H1 (cell line): ENCODE data around the gene GNAO1. TPM values are rescaled to one million over a fixed set of nuclear protein-coding genes. Genes with fewer than 3 reads are reported as not detected.

Experiments
- CTCF ChIA-PET: fragments of 300-600 bp; sonication (Branson Sonifier 250); formaldehyde crosslinking; loops from one replicate; lab custom pipeline; 2021; ENCODE audit not compliant: partially characterized antibody; lab: Charles Lee
- POLR2A ChIA-PET: fragments of 300-600 bp; sonication (Branson Sonifier 250); formaldehyde crosslinking; loops from one replicate; lab custom pipeline; 2021; ENCODE audit warnings: inconsistent platforms; ENCODE audit not compliant: partially characterized antibody; lab: Charles Lee
- DNase-seq, 2 experiments: peaks; one replicate each; pipeline versions ENCODE4 v3.0.0 to v3.0.0-alpha.2; 2010 to 2022; ENCODE audit warnings: low spot score in 2 of 2, low read depth in 1 of 2, mixed read lengths in 1 of 2
- FAIRE-seq: peaks from 2 replicates; lab custom pipeline; 2011; peaks lifted over from hg19 to GRCh38; lab: Jason Lieb, UNC
- H2AFZ ChIP-seq: 2 replicates; pipeline ENCODE4 v1.8.1; 2012; ENCODE audit warnings: low read length, inconsistent platforms
- H2AK5ac ChIP-seq: 2 replicates; pipeline ENCODE4 v1.6.1; 2013; ENCODE audit warnings: low read depth, low read length
- H2BK120ac ChIP-seq: replicated peaks from 2 replicates; pipeline ENCODE3; 2013; ENCODE audit warnings: low read depth, low read length, inconsistent platforms
- H2BK12ac ChIP-seq: 2 replicates; pipeline ENCODE4 v1.6.1; 2013; ENCODE audit warnings: low read depth, low read length
- H2BK15ac ChIP-seq: 2 replicates; pipeline ENCODE4 v1.6.1; 2013; ENCODE audit warnings: low read length
- H2BK20ac ChIP-seq: 2 replicates; pipeline ENCODE4 v1.6.1; 2013; ENCODE audit warnings: low read length
- H2BK5ac ChIP-seq: 2 replicates; pipeline ENCODE4 v1.6.1; 2013; ENCODE audit warnings: low read depth, low read length
- H3K14ac ChIP-seq: 2 replicates; pipeline ENCODE4 v1.6.1; 2013; ENCODE audit warnings: inconsistent platforms; ENCODE audit not compliant: insufficient read length
- H3K18ac ChIP-seq: 2 replicates; pipeline ENCODE4 v1.6.1; 2013; ENCODE audit warnings: low read length; ENCODE audit errors: extremely low read depth
- H3K23ac ChIP-seq: 2 replicates; pipeline ENCODE4 v1.6.1; 2013; ENCODE audit warnings: inconsistent platforms; ENCODE audit not compliant: insufficient read length
- H3K23me2 ChIP-seq: 2 replicates; pipeline ENCODE4 v1.6.1; 2013; ENCODE audit warnings: low read depth, low read length
- H3K27ac ChIP-seq: 2 replicates; pipeline ENCODE4 v1.6.1; 2011; ENCODE audit warnings: low read depth, low read length, inconsistent platforms
- H3K27me3 ChIP-seq, 4 experiments: replicated peaks in 1 of 4; 1 replicate in 1 of 4; 2 replicates in 3 of 4; pipeline versions ENCODE4 v1.6.1 to v1.8.1; 2011 to 2013; ENCODE audit warnings: low read length in 3 of 4, mild to moderate bottlenecking in 3 of 4, inconsistent platforms in 2 of 4, mixed read lengths in 2 of 4, moderate library complexity in 1 of 4; ENCODE audit not compliant: control insufficient read depth in 3 of 4, insufficient read depth in 3 of 4; ENCODE audit errors: extremely low read depth in 1 of 4
- H3K36me3 ChIP-seq, 4 experiments: 2 replicates each; pipeline versions ENCODE4 v1.6.1 to v1.8.1; 2011 to 2013; ENCODE audit warnings: mild to moderate bottlenecking in 4 of 4, low read length in 3 of 4, moderate library complexity in 2 of 4, control low read depth in 1 of 4, inconsistent platforms in 1 of 4; ENCODE audit not compliant: insufficient read depth in 4 of 4, control insufficient read depth in 2 of 4
- H3K4ac ChIP-seq: replicated peaks from 2 replicates; pipeline ENCODE3; 2013; ENCODE audit warnings: low read length, low read depth, mixed read lengths, inconsistent platforms; ENCODE audit not compliant: insufficient read length
- H3K4me1 ChIP-seq, 4 experiments: replicated peaks in 1 of 4; 1 replicate in 1 of 4; 2 replicates in 3 of 4; pipeline versions ENCODE4 v1.6.1 to v1.8.1; 2011 to 2013; ENCODE audit warnings: low read length in 3 of 4, inconsistent platforms in 2 of 4, mixed read lengths in 1 of 4; ENCODE audit not compliant: insufficient read depth in 4 of 4, control insufficient read depth in 3 of 4
- H3K4me2 ChIP-seq, 2 experiments: 2 replicates each; pipeline versions ENCODE4 v1.6.1 to v1.8.1; 2011 to 2013; ENCODE audit warnings: low read depth in 2 of 2, low read length in 2 of 2, control low read depth in 1 of 2, inconsistent platforms in 1 of 2, mild to moderate bottlenecking in 1 of 2; ENCODE audit not compliant: insufficient read depth in 1 of 2
- H3K4me3 ChIP-seq, 4 experiments: fragments of 200-600, 300-600 bp in 1 of 4; sonication (generic), shearing (Covaris generic), sonication (Bioruptor Twin) in 1 of 4; 2 replicates each; pipeline versions ENCODE4 v1.5.1 to v1.8.1; 2011 to 2016; ENCODE audit warnings: low read length in 4 of 4, low read depth in 3 of 4, control low read depth in 2 of 4, inconsistent platforms in 2 of 4, mild to moderate bottlenecking in 2 of 4, mixed read lengths in 1 of 4, moderate library complexity in 1 of 4; ENCODE audit not compliant: insufficient read depth in 2 of 4; ENCODE audit errors: extremely low read depth in 1 of 4
- H3K56ac ChIP-seq: replicated peaks from 2 replicates; pipeline ENCODE3; 2013; ENCODE audit warnings: low read depth, mild to moderate bottlenecking, mixed read lengths, low read length, inconsistent platforms; ENCODE audit not compliant: insufficient read length
- H3K79me1 ChIP-seq: 2 replicates; pipeline ENCODE4 v1.6.1; 2013; ENCODE audit warnings: low read depth, low read length, control low read depth
- H3K79me2 ChIP-seq, 2 experiments: 2 replicates each; pipeline versions ENCODE4 v1.6.1 to v1.8.1; 2012 to 2013; ENCODE audit warnings: low read length in 2 of 2, mild to moderate bottlenecking in 2 of 2, inconsistent platforms in 1 of 2; ENCODE audit not compliant: insufficient read depth in 2 of 2, control insufficient read depth in 1 of 2
- H3K9ac ChIP-seq, 4 experiments: replicated peaks in 1 of 4; 1 replicate in 1 of 4; 2 replicates in 3 of 4; pipeline versions ENCODE4 v1.6.1 to v1.8.1; 2011 to 2013; ENCODE audit warnings: low read depth in 3 of 4, low read length in 3 of 4, control low read depth in 2 of 4, mild to moderate bottlenecking in 2 of 4, moderate library complexity in 2 of 4, inconsistent platforms in 1 of 4; ENCODE audit errors: extremely low read depth in 1 of 4
- H3K9me3 ChIP-seq, 2 experiments: 2 replicates each; pipeline versions ENCODE4 v1.6.1 to v1.8.1; 2012 to 2013; ENCODE audit warnings: mild to moderate bottlenecking in 2 of 2, moderate library complexity in 2 of 2, control low read depth in 1 of 2, inconsistent platforms in 1 of 2, low read depth in 1 of 2, low read length in 1 of 2, mixed read lengths in 1 of 2; ENCODE audit not compliant: insufficient read depth in 2 of 2
- H4K20me1 ChIP-seq, 2 experiments: replicated peaks in 1 of 2; 2 replicates each; pipeline versions ENCODE3 to v1.8.1; 2011 to 2013; ENCODE audit warnings: inconsistent platforms in 2 of 2, low read length in 2 of 2, mild to moderate bottlenecking in 1 of 2; ENCODE audit not compliant: insufficient read depth in 2 of 2, control insufficient read depth in 1 of 2
- H4K5ac ChIP-seq: 2 replicates; pipeline ENCODE4 v1.6.1; 2013; ENCODE audit warnings: low read length, low read depth, mixed read lengths, inconsistent platforms; ENCODE audit not compliant: insufficient read length
- H4K8ac ChIP-seq: 2 replicates; pipeline ENCODE4 v1.8.0; 2013; ENCODE audit warnings: mild to moderate bottlenecking, moderate library complexity, low read length, inconsistent platforms; ENCODE audit not compliant: insufficient read depth; ENCODE audit errors: extremely low read depth
- H4K91ac ChIP-seq: replicated peaks from 2 replicates; pipeline ENCODE3; 2013; ENCODE audit warnings: low read length, mixed read lengths, inconsistent platforms; ENCODE audit not compliant: insufficient read length
- CREB1 ChIP-seq: IDR thresholded peaks from 2 replicates; pipeline ENCODE4 v1.6.1; 2012; ENCODE audit warnings: inconsistent platforms
- MAFK ChIP-seq: IDR thresholded peaks from 2 replicates; pipeline ENCODE4 v1.6.1; 2012; ENCODE audit warnings: low read depth, mild to moderate bottlenecking, improper control_type of control experiment, low read length
- PHF8 ChIP-seq: fragments of 200-600 bp; sonication (generic); conservative IDR thresholded peaks from 2 replicates; pipeline ENCODE4 v1.7.1; 2012; ENCODE audit warnings: low read depth, mild to moderate bottlenecking, inconsistent platforms, low read length, moderate library complexity
- POLR2AphosphoS5 ChIP-seq: IDR thresholded peaks from 2 replicates; pipeline ENCODE4 v1.6.1; 2011; ENCODE audit warnings: low read depth, low read length
- RAD21 ChIP-seq, 2 experiments: IDR thresholded peaks in 1 of 2; conservative IDR thresholded peaks in 1 of 2; 2 replicates each; pipeline ENCODE4 v1.6.1; 2011; ENCODE audit warnings: low read depth in 2 of 2, low read length in 2 of 2, improper control_type of control experiment in 1 of 2, inconsistent platforms in 1 of 2, mild to moderate bottlenecking in 1 of 2, moderate library complexity in 1 of 2
- RXRA ChIP-seq: IDR thresholded peaks from 2 replicates; pipeline ENCODE4 v1.6.1; 2011; ENCODE audit warnings: low read depth, mild to moderate bottlenecking, low read length, moderate library complexity; ENCODE audit not compliant: insufficient read depth
- SP2 ChIP-seq: IDR thresholded peaks from 2 replicates; pipeline ENCODE4 v1.6.1; 2012; ENCODE audit warnings: mild to moderate bottlenecking, low read length, inconsistent platforms
- WGBS, 2 experiments: shearing (Covaris generic) in 1 of 2; methylation state at CpG; one replicate each; pipeline versions ENCODE4 v1.1.6 to v1.1.7; 2013 to 2015; ENCODE audit warnings: low lambda C conversion rate in 2 of 2, mixed read lengths in 2 of 2, inconsistent platforms in 1 of 2, low coverage in 1 of 2, missing lambda C conversion rate in 1 of 2; ENCODE audit not compliant: insufficient replicate concordance in 2 of 2, insufficient coverage in 1 of 2, insufficient read length in 1 of 2; ENCODE audit errors: extremely low coverage in 1 of 2, missing lambda C conversion rate in 1 of 2; 5-methylcytosine and 5-hydroxymethylcytosine counted together
- polyA plus RNA-seq, 7 experiments: library from polyadenylated mRNA; depleted of rRNA in 3 of 7; stranded (reverse) in 5 of 7; unstranded in 2 of 7; fragments of >200 nt in 5 of 7; fragments of 200-250 nt in 2 of 7; gene quantifications; 1 replicate in 5 of 7; 2 replicates in 1 of 7; 4 replicates in 1 of 7; pipeline versions ENCODE4 v1.2.1 to v1.2.3, GENCODE V29; 2011 to 2013; ENCODE audit warnings: missing spikeins in 2 of 7, mixed read lengths in 2 of 7
- total RNA-seq: library from RNA; stranded (reverse); fragmentation: NEBNext Ultra II Directional; extraction: Animal tissue kit (Norgen Biotek cat#: 25700); gene quantifications from 2 replicates; pipeline ENCODE4 v1.2.1, GENCODE V29; 2021
- TF ChIP-seq, protein P1 (sequence below): IDR thresholded peaks from 2 replicates; pipeline ENCODE4 v1.6.1; 2012; ENCODE audit warnings: low read length, inconsistent platforms

Gene GNAO1
- total and polyA plus RNA-seq, 2 of the 8 experiments (the other 6 are each of a cell fraction or from before 2014, with no cell fraction given): 6.7 to 34.4 TPM

DNA sequence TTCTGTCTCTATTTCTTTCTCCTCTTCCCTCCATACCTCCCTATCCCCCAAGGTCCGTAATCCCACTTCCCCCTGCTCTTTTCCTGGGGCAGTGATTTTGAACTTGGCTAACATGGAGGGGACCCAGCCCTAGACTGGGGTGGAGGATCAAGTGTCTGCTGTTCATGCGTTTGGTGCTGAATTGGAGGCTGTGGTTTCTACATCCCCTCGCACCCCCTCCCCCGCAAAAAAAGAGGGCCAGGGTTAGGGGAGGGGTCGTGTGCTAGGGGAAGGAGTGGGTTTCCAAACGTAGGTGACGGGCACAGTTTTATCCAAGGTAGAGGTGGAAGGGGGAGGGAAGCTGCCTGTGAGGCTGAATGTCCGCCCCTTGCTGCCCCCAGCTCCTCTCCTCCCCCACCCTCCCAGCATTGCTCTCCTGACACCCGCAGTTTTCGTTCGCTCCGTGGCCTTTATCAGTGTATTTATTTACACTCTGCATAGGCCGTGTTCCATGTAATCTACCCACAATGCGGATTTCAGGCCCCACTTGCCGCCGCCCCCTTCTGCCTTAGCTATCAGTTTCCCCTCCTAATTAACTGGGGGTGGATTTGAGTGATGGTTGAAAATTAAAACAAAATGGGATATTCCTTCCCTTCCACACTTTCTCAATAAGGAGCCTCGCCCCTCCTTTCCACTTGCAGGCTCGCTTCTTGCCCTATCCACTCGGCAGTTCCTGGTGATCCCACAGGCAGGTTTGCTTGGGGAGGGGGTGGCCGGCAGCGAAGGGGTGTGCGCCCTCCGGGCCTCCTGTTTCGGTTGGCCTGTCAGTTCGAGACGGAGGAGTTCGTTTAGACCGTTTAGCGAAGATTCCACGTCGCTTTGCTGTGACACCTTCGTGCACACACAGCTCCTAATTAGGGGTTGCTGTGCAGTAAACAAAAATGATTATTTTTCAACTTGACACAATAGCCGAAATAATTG, 2.0 kb downstream of the GNAO1 start:
- peaks cover 16 to 28% (median 22%) of the 10 kb centered on the region in 4 experiments for H3K4me1 ChIP-seq
- ChIA-PET CTCF (interaction anchor here (0.8 to 2.6 kb wide), 4 partner anchors 28 to 152 kb away, joined by 3 to 12 read pairs (median 4); no protein-coding TSS in a partner anchor), POLR2A (no interaction called here)
- peaks cover 17% of the 10 kb centered on the region; the same call in 1 of the 2 replicates for H3K23me2 ChIP-seq
- peaks cover 0 to 31% (median 17%) of the 10 kb centered on the region in 4 experiments; a peak in 6 of 7 replicates for H3K27me3 ChIP-seq
- no peak overlapping the region for H2AK5ac ChIP-seq
- H3K18ac ChIP-seq: no peak overlapping the region
- H3K36me3 ChIP-seq: no peaks in the 10 kb centered on the region
- H3K79me1 ChIP-seq: peaks cover 5% of the 10 kb centered on the region; the same call in 1 of the 2 replicates
- WGBS, 2 experiments: 26% methylated on average over 30 of the region's 33 CpGs; no CpG with 5 or more reads in 1 of the 2 experiments
- H3K27ac ChIP-seq: no peak overlapping the region
- peaks cover 0 to 22% of the 10 kb centered on the region in 2 experiments; a peak in 3 of 4 replicates for H3K79me2 ChIP-seq
- H3K4me2 ChIP-seq: peak overlapping the region; percentile 69 to 94
- DNase-seq: no peak
- H3K56ac ChIP-seq: no peak overlapping the region
- H3K9me3 ChIP-seq: no peaks in the 10 kb centered on the region
- H3K4ac ChIP-seq: no peak overlapping the region
- H2BK12ac ChIP-seq: no peak overlapping the region
- H2BK20ac ChIP-seq: no peak overlapping the region
- H4K8ac ChIP-seq: no peak overlapping the region; the same call in 1 of the 2 replicates
- no peak overlapping the region for H4K91ac ChIP-seq
- peaks cover 4 to 8% of the 10 kb centered on the region in 2 experiments for H4K20me1 ChIP-seq
- H4K5ac ChIP-seq: no peak overlapping the region
- H3K4me3 ChIP-seq: peak overlapping the region; percentile 42 to 88 (median 66); a peak in 7 of 8 replicates
- no peak overlapping the region for H2BK120ac ChIP-seq
- H3K9ac ChIP-seq: no peak overlapping the region
- peak; percentile 7 for FAIRE-seq
- H3K23ac ChIP-seq: no peak overlapping the region
- H2BK5ac ChIP-seq: no peak overlapping the region
- no peak overlapping the region for H2AFZ ChIP-seq
- H3K14ac ChIP-seq: no peak overlapping the region
- H2BK15ac ChIP-seq: 0 out of 2 replicates have a peak overlapping the region, but pooled peaks have one; percentile 29
- TF ChIP-seq RXRA (no peak), RAD21 (IDR thresholded peaks at IDR 0.05 in 1 of 2, conservative IDR thresholded peaks at IDR 0.05 in 1 of 2; ENCODE audit: low read depth in 2 of 2, low read length in 2 of 2) (no peak), MAFK (no peak), CREB1 (no peak), POLR2AphosphoS5 (no peak), PHF8 (no peak), SP2 (no peak)
- TF ChIP-seq, protein P1, sequence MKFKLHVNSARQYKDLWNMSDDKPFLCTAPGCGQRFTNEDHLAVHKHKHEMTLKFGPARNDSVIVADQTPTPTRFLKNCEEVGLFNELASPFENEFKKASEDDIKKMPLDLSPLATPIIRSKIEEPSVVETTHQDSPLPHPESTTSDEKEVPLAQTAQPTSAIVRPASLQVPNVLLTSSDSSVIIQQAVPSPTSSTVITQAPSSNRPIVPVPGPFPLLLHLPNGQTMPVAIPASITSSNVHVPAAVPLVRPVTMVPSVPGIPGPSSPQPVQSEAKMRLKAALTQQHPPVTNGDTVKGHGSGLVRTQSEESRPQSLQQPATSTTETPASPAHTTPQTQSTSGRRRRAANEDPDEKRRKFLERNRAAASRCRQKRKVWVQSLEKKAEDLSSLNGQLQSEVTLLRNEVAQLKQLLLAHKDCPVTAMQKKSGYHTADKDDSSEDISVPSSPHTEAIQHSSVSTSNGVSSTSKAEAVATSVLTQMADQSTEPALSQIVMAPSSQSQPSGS: 0 out of 2 replicates have a peak, but pooled peaks have one; percentile 53
